ENCODE results near the gene TMEM41A.
"Not testable (repeated sequence)": the region's sequence is repeated elsewhere in the genome, so short reads cannot be mapped to it uniquely, and the experiment has no call there.

DNA sequence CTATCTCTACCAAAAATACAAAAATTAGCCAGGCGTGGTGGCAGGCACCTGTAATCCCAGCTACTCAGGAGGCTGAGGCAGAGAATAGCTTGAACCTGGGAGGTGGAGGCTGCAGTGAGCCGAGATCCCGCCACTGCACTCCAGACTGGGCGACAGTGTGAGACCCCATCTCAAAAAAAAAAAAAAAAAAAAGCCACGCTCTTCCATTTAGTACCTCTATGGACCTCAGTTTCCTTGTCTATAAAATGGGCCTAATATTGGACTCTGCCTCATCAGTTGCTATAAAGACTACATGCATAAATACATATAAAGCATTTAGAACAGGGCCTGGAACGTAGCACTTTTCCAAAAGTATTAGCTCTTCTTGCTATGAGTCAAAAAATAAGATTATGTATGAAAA lies 23.9 kb downstream of the TMEM41A start:
- TF ChIP-seq POLR2A (IDR thresholded peaks at IDR 0.05): not testable (repeated sequence)
- TF ChIP-seq, protein P1, sequence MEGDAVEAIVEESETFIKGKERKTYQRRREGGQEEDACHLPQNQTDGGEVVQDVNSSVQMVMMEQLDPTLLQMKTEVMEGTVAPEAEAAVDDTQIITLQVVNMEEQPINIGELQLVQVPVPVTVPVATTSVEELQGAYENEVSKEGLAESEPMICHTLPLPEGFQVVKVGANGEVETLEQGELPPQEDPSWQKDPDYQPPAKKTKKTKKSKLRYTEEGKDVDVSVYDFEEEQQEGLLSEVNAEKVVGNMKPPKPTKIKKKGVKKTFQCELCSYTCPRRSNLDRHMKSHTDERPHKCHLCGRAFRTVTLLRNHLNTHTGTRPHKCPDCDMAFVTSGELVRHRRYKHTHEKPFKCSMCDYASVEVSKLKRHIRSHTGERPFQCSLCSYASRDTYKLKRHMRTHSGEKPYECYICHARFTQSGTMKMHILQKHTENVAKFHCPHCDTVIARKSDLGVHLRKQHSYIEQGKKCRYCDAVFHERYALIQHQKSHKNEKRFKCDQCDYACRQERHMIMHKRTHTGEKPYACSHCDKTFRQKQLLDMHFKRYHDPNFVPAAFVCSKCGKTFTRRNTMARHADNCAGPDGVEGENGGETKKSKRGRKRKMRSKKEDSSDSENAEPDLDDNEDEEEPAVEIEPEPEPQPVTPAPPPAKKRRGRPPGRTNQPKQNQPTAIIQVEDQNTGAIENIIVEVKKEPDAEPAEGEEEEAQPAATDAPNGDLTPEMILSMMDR (IDR thresholded peaks at IDR 0.05): not testable (repeated sequence)

All from adrenal gland (tissue), 5 donors.